Adrenal gland (tissue), 5 donors: Measurements from ENCODE around the gene MEIS3.

Experiments
- POLR2A ChIP-seq, 2 donors: fragments of 450-650 bp; IDR thresholded peaks; one replicate each; pipeline ENCODE4 v1.6.1; 2017; ENCODE audit warnings: antibody characterized with exemption in 2 of 2, mild to moderate bottlenecking in 2 of 2, moderate library complexity in 1 of 2
- TF ChIP-seq, protein P1 (sequence below), 6 experiments: fragments of 450-650 bp in 4 of 6; fragments of 200-600 bp in 2 of 6; sonication (generic) in 1 of 6; IDR thresholded peaks; 1 replicate in 5 of 6; 2 replicates in 1 of 6; pipeline versions ENCODE4 v1.5.1 to v1.8.0; 2016 to 2021; ENCODE audit warnings: antibody characterized with exemption in 6 of 6, mild to moderate bottlenecking in 2 of 6, moderate library complexity in 1 of 6
- donor health status: DM: no; HTN: no; CAD: no.

DNA sequence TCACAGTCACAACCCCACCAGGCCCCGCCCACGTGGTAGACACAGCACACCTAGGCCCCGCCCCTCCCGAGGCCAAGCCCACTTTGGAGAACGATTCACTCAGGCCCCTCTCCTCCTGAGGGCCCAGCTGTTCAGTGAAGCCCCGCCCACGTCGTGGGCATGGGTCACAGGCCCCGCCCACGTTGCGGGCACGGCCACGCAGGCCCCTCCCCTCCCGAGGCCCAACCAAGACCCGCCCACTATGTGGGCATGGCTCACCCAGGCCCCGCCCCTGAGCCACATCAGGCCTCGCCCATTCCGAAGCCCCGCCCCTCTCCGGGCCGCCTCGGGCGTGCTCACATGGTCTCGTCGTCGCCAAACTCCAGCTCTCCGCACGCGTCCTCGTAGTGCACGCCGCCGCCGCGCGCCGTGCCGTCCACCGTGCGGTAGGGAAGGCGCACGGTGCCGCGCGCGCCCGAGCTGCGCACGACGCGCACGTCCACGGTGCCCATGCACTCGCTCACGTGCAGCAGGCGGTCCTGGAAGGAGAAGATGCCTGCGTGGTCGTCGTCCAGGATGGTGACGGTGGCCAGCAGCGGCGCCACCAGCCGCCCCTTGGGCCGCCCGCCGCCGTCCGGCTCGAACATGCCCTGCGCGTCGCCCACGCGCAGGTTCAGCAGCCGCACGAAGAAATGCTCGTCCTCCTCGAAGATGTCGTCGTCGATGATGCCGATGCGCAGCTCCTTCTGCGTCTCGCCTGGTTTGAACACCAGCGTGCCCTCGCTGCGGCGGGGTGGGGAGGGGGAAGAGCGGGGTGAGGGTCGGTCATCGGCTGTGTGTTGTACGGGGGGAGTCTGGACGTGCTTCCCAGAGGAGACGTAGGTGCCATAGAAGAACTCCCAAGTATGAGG, 28.4 kb upstream of the MEIS3 start:
- TF ChIP-seq, protein P1, sequence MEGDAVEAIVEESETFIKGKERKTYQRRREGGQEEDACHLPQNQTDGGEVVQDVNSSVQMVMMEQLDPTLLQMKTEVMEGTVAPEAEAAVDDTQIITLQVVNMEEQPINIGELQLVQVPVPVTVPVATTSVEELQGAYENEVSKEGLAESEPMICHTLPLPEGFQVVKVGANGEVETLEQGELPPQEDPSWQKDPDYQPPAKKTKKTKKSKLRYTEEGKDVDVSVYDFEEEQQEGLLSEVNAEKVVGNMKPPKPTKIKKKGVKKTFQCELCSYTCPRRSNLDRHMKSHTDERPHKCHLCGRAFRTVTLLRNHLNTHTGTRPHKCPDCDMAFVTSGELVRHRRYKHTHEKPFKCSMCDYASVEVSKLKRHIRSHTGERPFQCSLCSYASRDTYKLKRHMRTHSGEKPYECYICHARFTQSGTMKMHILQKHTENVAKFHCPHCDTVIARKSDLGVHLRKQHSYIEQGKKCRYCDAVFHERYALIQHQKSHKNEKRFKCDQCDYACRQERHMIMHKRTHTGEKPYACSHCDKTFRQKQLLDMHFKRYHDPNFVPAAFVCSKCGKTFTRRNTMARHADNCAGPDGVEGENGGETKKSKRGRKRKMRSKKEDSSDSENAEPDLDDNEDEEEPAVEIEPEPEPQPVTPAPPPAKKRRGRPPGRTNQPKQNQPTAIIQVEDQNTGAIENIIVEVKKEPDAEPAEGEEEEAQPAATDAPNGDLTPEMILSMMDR (IDR thresholded peaks at IDR 0.05): no peak
- no peak for TF ChIP-seq POLR2A (IDR thresholded peaks at IDR 0.05)
